ENCODE data around the gene PCSK1. TPM values are rescaled to one million over a fixed set of nuclear protein-coding genes. Genes with fewer than 3 reads are reported as not detected.

The PCSK1 gene
- total RNA-seq, 2 donors from 2014 or later = 0.52 to 4.0 TPM

GRCh38 chr5:96354237-96354636 lies 78.8 kb downstream of the PCSK1 start:
- DNase-seq (ENCODE audit: low spot score) = no peak
- Histone ChIP-seq H3K27ac (no peak overlapping the region), H3K9me3 (no peaks in the 10 kb centered on the region), H3K36me3 (no peaks in the 10 kb centered on the region), H3K4me3 (no peak overlapping the region), H3K27me3 (no peaks in the 10 kb centered on the region), H3K4me1 (no peaks in the 10 kb centered on the region)
- TF ChIP-seq CTCF (IDR thresholded peaks at IDR 0.05) = no peak

- H3K36me3 ChIP-seq = no peaks in the 10 kb centered on the region
- no peak for DNase-seq (ENCODE audit: low spot score)
- no peak for TF ChIP-seq CTCF (IDR thresholded peaks at IDR 0.05)
- no peaks in the 10 kb centered on the region for H3K27me3 ChIP-seq
- H3K4me1 ChIP-seq = no peaks in the 10 kb centered on the region
- no peaks in the 10 kb centered on the region for H3K9me3 ChIP-seq
- no peak overlapping the region for H3K27ac ChIP-seq
- no peak overlapping the region for H3K4me3 ChIP-seq
Observed at GRCh38 chr5:96353220-96353619, 79.8 kb downstream of the PCSK1 start.

- Histone ChIP-seq H3K9me3 (no peaks in the 10 kb centered on the region), H3K27me3 (no peaks in the 10 kb centered on the region), H3K27ac (no peak overlapping the region), H3K4me3 (no peak overlapping the region), H3K36me3 (no peaks in the 10 kb centered on the region), H3K4me1 (no peaks in the 10 kb centered on the region)
- TF ChIP-seq CTCF (IDR thresholded peaks at IDR 0.05) = no peak
- DNase-seq (ENCODE audit: low spot score) = no peak
Observed at GRCh38 chr5:96350678-96351077, 82.4 kb downstream of the PCSK1 start.

GRCh38 chr5:96348536-96348935 lies 84.5 kb downstream of the PCSK1 start:
- Histone ChIP-seq H3K36me3 (no peaks in the 10 kb centered on the region), H3K4me1 (no peaks in the 10 kb centered on the region), H3K27ac (no peak overlapping the region), H3K27me3 (no peaks in the 10 kb centered on the region), H3K9me3 (no peaks in the 10 kb centered on the region), H3K4me3 (no peak overlapping the region)
- no peak for TF ChIP-seq CTCF (IDR thresholded peaks at IDR 0.05)
- DNase-seq (ENCODE audit: low spot score) = no peak

GRCh38 chr5:96347502-96348292 lies 85.4 kb downstream of the PCSK1 start:
- no peaks in the 10 kb centered on the region for H3K27me3 ChIP-seq
- H3K9me3 ChIP-seq = no peaks in the 10 kb centered on the region
- H3K36me3 ChIP-seq = no peaks in the 10 kb centered on the region
- no peaks in the 10 kb centered on the region for H3K4me1 ChIP-seq
- no peak for TF ChIP-seq CTCF (IDR thresholded peaks at IDR 0.05)
- DNase-seq (ENCODE audit: low spot score) = no peak
- no peak overlapping the region for H3K4me3 ChIP-seq
- no peak overlapping the region for H3K27ac ChIP-seq

All from right atrium auricular region (tissue), 2 donors.